Esophagus (tissue), 2 donors: ENCODE measurements around the gene GCLC. TPM values are rescaled to one million over a fixed set of nuclear protein-coding genes. Genes with fewer than 3 reads are reported as not detected.

Source experiments
- H3K27ac ChIP-seq, 2 donors: one replicate each; pipeline ENCODE4 v1.5.1; 2013; ENCODE audit warnings: low read depth in 2 of 2, mild to moderate bottlenecking in 2 of 2, inconsistent platforms in 1 of 2, low read length in 1 of 2, moderate library complexity in 1 of 2
- H3K27me3 ChIP-seq, 2 donors: one replicate each; pipeline ENCODE4 v1.6.1; 2013; ENCODE audit warnings: low read length in 2 of 2, control low read depth in 1 of 2, mild to moderate bottlenecking in 1 of 2; ENCODE audit not compliant: insufficient read depth in 2 of 2, control insufficient read depth in 1 of 2
- H3K36me3 ChIP-seq, 2 donors: one replicate each; pipeline ENCODE4 v1.6.1; 2013; ENCODE audit warnings: low read length in 1 of 2; ENCODE audit not compliant: control insufficient read depth in 2 of 2, insufficient read depth in 2 of 2
- H3K4me1 ChIP-seq, 2 donors: one replicate each; pipeline ENCODE4 v1.6.1; 2013; ENCODE audit warnings: low read length in 1 of 2; ENCODE audit not compliant: control insufficient read depth in 2 of 2, insufficient read depth in 2 of 2
- H3K4me3 ChIP-seq, 2 donors: one replicate each; pipeline ENCODE4 v1.5.1; 2013; ENCODE audit warnings: low read length in 2 of 2, mild to moderate bottlenecking in 2 of 2, low read depth in 1 of 2, moderate library complexity in 1 of 2
- H3K9me3 ChIP-seq, 2 donors: one replicate each; pipeline ENCODE4 v1.6.1; 2013; ENCODE audit warnings: mild to moderate bottlenecking in 2 of 2, low read depth in 1 of 2, low read length in 1 of 2, moderate library complexity in 1 of 2; ENCODE audit not compliant: control insufficient read depth in 2 of 2, insufficient read depth in 1 of 2
- WGBS, 2 donors: extraction: QIAGEN DNeasy Blood & Tissue Kit; methylation state at CpG; one replicate each; pipeline ENCODE4 v1.1.7; 2013; 5-methylcytosine and 5-hydroxymethylcytosine counted together
- polyA plus RNA-seq, 2 donors: library from polyadenylated mRNA; stranded (reverse); fragments of 200-250 nt; gene quantifications; one replicate each; pipeline ENCODE4 v1.2.3, GENCODE V29; 2013
- donor health status: healthy with polysubstance abuse.
- donor health status: Bipolar disorder and iron deficiency.

The GCLC gene
- polyA plus RNA-seq, 2 donors, result 12.9 to 22.6 TPM

- no peaks in the 10 kb centered on the region for H3K4me1 ChIP-seq
- H3K27me3 ChIP-seq, result no peaks in the 10 kb centered on the region
- H3K4me3 ChIP-seq, result no peak overlapping the region
- H3K36me3 ChIP-seq, result peaks cover 4 to 7% of the 10 kb centered on the region in 2 donors
- 76 to 90% methylated on average over 3 of the region's 3 CpGs for WGBS, 2 donors
- H3K9me3 ChIP-seq, result no peaks in the 10 kb centered on the region
- no peak overlapping the region for H3K27ac ChIP-seq
These were observed 30.2 kb downstream of the GCLC start for GRCh38 chr6:53514677-53515076.

- H3K27ac ChIP-seq, result no peak overlapping the region
- WGBS, 2 donors, result 34 to 57% methylated on average over 2 of the region's 2 CpGs
- H3K9me3 ChIP-seq, result no peaks in the 10 kb centered on the region
These were observed 31.4 kb downstream of the GCLC start for GRCh38 chr6:53513519-53513966.

GRCh38 chr6:53513056-53513455 is 31.8 kb downstream of the GCLC start:
- Histone ChIP-seq H3K4me1 (no peaks in the 10 kb centered on the region), H3K36me3 (peaks cover 2 to 5% of the 10 kb centered on the region in 2 donors), H3K27ac (no peak overlapping the region), H3K27me3 (no peaks in the 10 kb centered on the region), H3K4me3 (no peak overlapping the region), H3K9me3 (no peaks in the 10 kb centered on the region)
- WGBS, 2 donors, result 62 to 77% methylated on average over 4 of the region's 4 CpGs

More at GRCh38 chr6:53513519-53513966, 31.4 kb downstream of the GCLC start:
- Histone ChIP-seq H3K27me3 (no peaks in the 10 kb centered on the region), H3K36me3 (peaks cover 2 to 5% of the 10 kb centered on the region in 2 donors), H3K4me3 (no peak overlapping the region), H3K4me1 (no peaks in the 10 kb centered on the region)

GRCh38 chr6:53512626-53513025 is 32.3 kb downstream of the GCLC start:
- no peaks in the 10 kb centered on the region for H3K27me3 ChIP-seq
- no peaks in the 10 kb centered on the region for H3K9me3 ChIP-seq
- H3K27ac ChIP-seq, result no peak overlapping the region
- no peak overlapping the region for H3K4me3 ChIP-seq
- 46 to 89% methylated on average over 4 of the region's 4 CpGs for WGBS, 2 donors
- peaks cover 2 to 5% of the 10 kb centered on the region in 2 donors for H3K36me3 ChIP-seq
- H3K4me1 ChIP-seq, result no peaks in the 10 kb centered on the region

GRCh38 chr6:53510746-53511145 is 34.2 kb downstream of the GCLC start:
- WGBS, 2 donors, result 94 to 98% methylated on average over 3 of the region's 3 CpGs
- H3K36me3 ChIP-seq, result peaks cover 7 to 9% of the 10 kb centered on the region in 2 donors

GRCh38 chr6:53506872-53507271 is 38.0 kb downstream of the GCLC start:
- Histone ChIP-seq H3K4me3 (no peak overlapping the region), H3K36me3 (peaks cover 9 to 13% of the 10 kb centered on the region in 2 donors), H3K27me3 (no peaks in the 10 kb centered on the region), H3K9me3 (no peaks in the 10 kb centered on the region), H3K27ac (no peak overlapping the region), H3K4me1 (no peaks in the 10 kb centered on the region)
- WGBS, 2 donors, result 89 to 90% methylated on average over 5 of the region's 5 CpGs

More at GRCh38 chr6:53510746-53511145, 34.2 kb downstream of the GCLC start:
- Histone ChIP-seq H3K27ac (no peak overlapping the region), H3K4me1 (no peaks in the 10 kb centered on the region), H3K9me3 (no peaks in the 10 kb centered on the region), H3K27me3 (no peaks in the 10 kb centered on the region), H3K4me3 (no peak overlapping the region)

GRCh38 chr6:53504512-53504911 is 40.4 kb downstream of the GCLC start:
- Histone ChIP-seq H3K4me1 (no peaks in the 10 kb centered on the region), H3K4me3 (no peak overlapping the region), H3K27me3 (no peaks in the 10 kb centered on the region), H3K36me3 (peaks cover 10 to 16% of the 10 kb centered on the region in 2 donors), H3K9me3 (no peaks in the 10 kb centered on the region), H3K27ac (no peak overlapping the region)
- WGBS, 2 donors, result 93% methylated on average over 3 of the region's 3 CpGs

- H3K27me3 ChIP-seq, result no peaks in the 10 kb centered on the region
- H3K4me1 ChIP-seq, result no peaks in the 10 kb centered on the region
- no peak overlapping the region for H3K4me3 ChIP-seq
- WGBS, 2 donors, result 97% methylated on average over 5 of the region's 5 CpGs
- H3K9me3 ChIP-seq, result no peaks in the 10 kb centered on the region
- peaks cover 13 to 16% of the 10 kb centered on the region in 2 donors for H3K36me3 ChIP-seq
- H3K27ac ChIP-seq, result no peak overlapping the region
These were observed 41.8 kb downstream of the GCLC start for GRCh38 chr6:53503060-53503459.

- Histone ChIP-seq H3K27ac (no peak overlapping the region), H3K9me3 (no peaks in the 10 kb centered on the region), H3K4me1 (no peaks in the 10 kb centered on the region), H3K36me3 (peaks cover 13 to 14% of the 10 kb centered on the region in 2 donors), H3K27me3 (no peaks in the 10 kb centered on the region), H3K4me3 (no peak overlapping the region)
- WGBS, 2 donors, result 60% methylated on average over 3 of the region's 3 CpGs
These were observed 43.5 kb downstream of the GCLC start for GRCh38 chr6:53501432-53501831.

GRCh38 chr6:53500095-53500494 is 44.8 kb downstream of the GCLC start:
- 96 to 98% methylated on average over 4 of the region's 4 CpGs for WGBS, 2 donors
- Histone ChIP-seq H3K36me3 (peaks cover 9 to 11% of the 10 kb centered on the region in 2 donors), H3K27ac (no peak overlapping the region), H3K27me3 (no peaks in the 10 kb centered on the region), H3K4me1 (no peaks in the 10 kb centered on the region), H3K9me3 (no peaks in the 10 kb centered on the region), H3K4me3 (no peak overlapping the region)
